ENCODE data around the gene RBFOX2. TPM values are rescaled to one million over a fixed set of nuclear protein-coding genes. Genes with fewer than 3 reads are reported as not detected.

RBFOX2 gene
- total and polyA plus RNA-seq, 2 donors from 2014 or later: 17.2 to 68.6 TPM

DNA sequence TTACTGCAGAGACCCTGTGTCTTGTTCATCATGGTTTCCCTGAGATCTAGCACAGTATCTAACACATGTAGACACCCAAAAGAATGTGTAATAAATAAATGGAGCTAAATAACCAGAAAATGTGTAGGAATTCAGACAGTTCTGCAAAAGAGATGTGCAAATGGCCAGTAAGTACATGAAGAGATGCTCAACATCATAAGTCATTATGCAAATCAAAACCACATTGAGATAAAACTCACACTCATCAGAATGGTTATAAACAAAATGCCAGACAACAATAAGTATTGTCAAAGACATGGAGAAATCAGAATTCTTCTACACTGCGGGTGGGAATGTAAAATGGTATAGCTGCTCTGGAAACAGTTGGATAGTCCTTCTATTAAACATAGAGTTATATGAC is 88.5 kb downstream of the RBFOX2 start:
- H3K27me3 ChIP-seq (ENCODE audit: control insufficient read depth, insufficient read depth, low read length): no peaks in the 10 kb centered on the region
- H3K4me1 ChIP-seq (ENCODE audit: control insufficient read depth in 2 of 3, insufficient read depth in 2 of 3, low read depth in 1 of 3, low read length in 3 of 3): no peaks in the 10 kb centered on the region
- H3K27ac ChIP-seq (ENCODE audit: low read depth in 2 of 2, low read length in 2 of 2): no peak overlapping the region
- H3K9ac ChIP-seq (ENCODE audit: low read length in 3 of 3): no peak overlapping the region
- H3K9me3 ChIP-seq (ENCODE audit: control insufficient read depth in 2 of 3, insufficient read depth in 1 of 3, low read length in 3 of 3): no peaks in the 10 kb centered on the region
- H3K36me3 ChIP-seq (ENCODE audit: control insufficient read depth in 2 of 3, insufficient read depth in 3 of 3, low read length in 3 of 3): peaks cover 0 to 3% (median 0%) of the 10 kb centered on the region in 3 donors
- no peak overlapping the region for H3K4me3 ChIP-seq (ENCODE audit: low read length in 3 of 3)
- DNase-seq: no peak
- TF ChIP-seq, protein P1, sequence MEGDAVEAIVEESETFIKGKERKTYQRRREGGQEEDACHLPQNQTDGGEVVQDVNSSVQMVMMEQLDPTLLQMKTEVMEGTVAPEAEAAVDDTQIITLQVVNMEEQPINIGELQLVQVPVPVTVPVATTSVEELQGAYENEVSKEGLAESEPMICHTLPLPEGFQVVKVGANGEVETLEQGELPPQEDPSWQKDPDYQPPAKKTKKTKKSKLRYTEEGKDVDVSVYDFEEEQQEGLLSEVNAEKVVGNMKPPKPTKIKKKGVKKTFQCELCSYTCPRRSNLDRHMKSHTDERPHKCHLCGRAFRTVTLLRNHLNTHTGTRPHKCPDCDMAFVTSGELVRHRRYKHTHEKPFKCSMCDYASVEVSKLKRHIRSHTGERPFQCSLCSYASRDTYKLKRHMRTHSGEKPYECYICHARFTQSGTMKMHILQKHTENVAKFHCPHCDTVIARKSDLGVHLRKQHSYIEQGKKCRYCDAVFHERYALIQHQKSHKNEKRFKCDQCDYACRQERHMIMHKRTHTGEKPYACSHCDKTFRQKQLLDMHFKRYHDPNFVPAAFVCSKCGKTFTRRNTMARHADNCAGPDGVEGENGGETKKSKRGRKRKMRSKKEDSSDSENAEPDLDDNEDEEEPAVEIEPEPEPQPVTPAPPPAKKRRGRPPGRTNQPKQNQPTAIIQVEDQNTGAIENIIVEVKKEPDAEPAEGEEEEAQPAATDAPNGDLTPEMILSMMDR (IDR thresholded peaks at IDR 0.05; ENCODE audit: borderline replicate concordance, extremely low read depth, insufficient read depth): no peak
- intact Hi-C loops (cut with DNase I): no loop called here
- FAIRE-seq: no peak

DNA sequence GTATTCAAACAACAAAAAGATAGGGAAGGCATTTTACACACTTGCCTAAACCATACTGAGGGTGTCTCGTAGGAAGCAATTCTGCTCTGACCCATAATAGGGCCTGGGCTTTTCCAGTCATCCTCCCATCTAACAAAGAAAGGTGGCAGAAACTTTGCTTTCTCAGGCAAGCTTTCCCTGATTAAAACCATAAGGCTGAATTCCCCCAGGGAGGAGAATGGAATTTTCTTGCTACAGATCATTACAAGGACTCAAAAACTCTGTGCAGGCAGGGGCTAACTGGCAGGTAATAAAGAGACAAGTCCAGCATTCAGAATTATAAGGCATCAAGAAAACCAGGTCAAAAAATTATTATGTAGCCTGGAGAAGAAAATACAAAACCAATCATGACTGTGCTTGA is 90.4 kb downstream of the RBFOX2 start:
- intact Hi-C loops (cut with DNase I): loop anchor here (10.0 kb wide), 1 partner anchor 187 kb away; no protein-coding TSS in a partner anchor
- H3K4me3 ChIP-seq (ENCODE audit: low read length in 3 of 3): no peak overlapping the region
- DNase-seq: no peak
- no peaks in the 10 kb centered on the region for H3K9me3 ChIP-seq (ENCODE audit: control insufficient read depth in 2 of 3, insufficient read depth in 1 of 3, low read length in 3 of 3)
- H3K36me3 ChIP-seq (ENCODE audit: control insufficient read depth in 2 of 3, insufficient read depth in 3 of 3, low read length in 3 of 3): peaks cover 0 to 3% (median 0%) of the 10 kb centered on the region in 3 donors
- no peak overlapping the region for H3K27ac ChIP-seq (ENCODE audit: low read depth in 2 of 2, low read length in 2 of 2)
- H3K27me3 ChIP-seq (ENCODE audit: control insufficient read depth, insufficient read depth, low read length): no peaks in the 10 kb centered on the region
- H3K9ac ChIP-seq (ENCODE audit: low read length in 3 of 3): no peak overlapping the region
- H3K4me1 ChIP-seq (ENCODE audit: control insufficient read depth in 2 of 3, insufficient read depth in 2 of 3, low read depth in 1 of 3, low read length in 3 of 3): no peaks in the 10 kb centered on the region
- TF ChIP-seq, protein P1 (IDR thresholded peaks at IDR 0.05; ENCODE audit: borderline replicate concordance, extremely low read depth, insufficient read depth): no peak
- FAIRE-seq: no peak

DNA sequence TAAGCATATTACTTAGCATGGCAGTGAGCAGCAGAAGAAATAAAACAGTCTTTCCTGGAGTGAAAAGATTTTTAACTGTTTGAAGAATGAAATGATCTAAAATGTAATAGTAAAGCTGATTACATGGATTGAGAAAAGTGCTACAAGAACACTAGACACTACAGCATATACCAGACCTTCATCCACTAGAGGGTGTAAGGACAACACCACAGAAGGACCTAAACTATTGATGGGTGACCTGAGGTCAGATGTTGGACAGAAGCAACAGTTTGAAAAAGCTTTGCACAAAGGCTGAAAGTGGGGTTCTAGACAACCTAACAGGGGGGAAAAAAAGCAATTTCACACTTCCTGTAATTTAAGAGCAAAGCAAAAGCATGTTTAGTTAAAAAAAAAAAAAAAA is 97.7 kb downstream of the RBFOX2 start:
- peak in 3 of 5 donors; percentile 29 to 91 (median 85) for DNase-seq
- peak; percentile 92 for FAIRE-seq
- TF ChIP-seq, protein P1 (IDR thresholded peaks at IDR 0.05; ENCODE audit: borderline replicate concordance, extremely low read depth, insufficient read depth): peak; percentile 74
- Histone ChIP-seq H3K9me3 (ENCODE audit: control insufficient read depth in 2 of 3, insufficient read depth in 1 of 3, low read length in 3 of 3) (no peaks in the 10 kb centered on the region), H3K4me3 (ENCODE audit: low read length in 3 of 3) (no peak overlapping the region), H3K9ac (ENCODE audit: low read length in 3 of 3) (no peak overlapping the region), H3K4me1 (ENCODE audit: control insufficient read depth in 2 of 3, insufficient read depth in 2 of 3, low read depth in 1 of 3, low read length in 3 of 3) (no peaks in the 10 kb centered on the region), H3K27ac (ENCODE audit: low read depth in 2 of 2, low read length in 2 of 2) (no peak overlapping the region), H3K27me3 (ENCODE audit: control insufficient read depth, insufficient read depth, low read length) (no peaks in the 10 kb centered on the region), H3K36me3 (ENCODE audit: control insufficient read depth in 2 of 3, insufficient read depth in 3 of 3, low read length in 3 of 3) (peaks cover 0 to 3% (median 0%) of the 10 kb centered on the region in 3 donors)
- intact Hi-C loops (cut with DNase I): loop anchor here (10.0 kb wide), 1 partner anchor 194 kb away; no protein-coding TSS in a partner anchor

DNA sequence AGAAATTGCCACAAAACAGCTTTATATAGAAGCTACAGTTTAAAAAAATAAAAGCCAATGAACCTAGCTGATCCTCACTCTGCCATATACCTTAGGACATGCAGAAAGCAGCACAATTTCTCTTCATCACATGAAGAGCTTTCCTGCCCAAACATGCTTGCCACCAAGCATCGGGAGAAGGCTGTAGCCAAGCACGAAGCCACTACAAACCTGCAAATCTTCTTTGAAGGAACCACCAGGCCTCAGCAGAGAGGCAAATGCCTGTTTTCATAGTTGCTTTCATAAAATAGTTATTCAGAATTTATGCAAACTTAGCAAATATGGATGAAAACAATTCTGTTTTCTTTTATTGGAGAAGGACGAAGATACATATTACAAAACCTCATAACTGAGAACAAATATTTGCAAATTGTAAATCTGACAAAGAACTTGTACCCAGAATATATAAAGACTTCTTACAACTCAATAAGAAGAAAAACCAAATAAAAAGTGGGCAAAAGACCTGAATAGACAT is 100.3 kb downstream of the RBFOX2 start:
- Histone ChIP-seq H3K9me3 (ENCODE audit: control insufficient read depth in 2 of 3, insufficient read depth in 1 of 3, low read length in 3 of 3) (no peaks in the 10 kb centered on the region), H3K4me3 (ENCODE audit: low read length in 3 of 3) (no peak overlapping the region), H3K36me3 (ENCODE audit: control insufficient read depth in 2 of 3, insufficient read depth in 3 of 3, low read length in 3 of 3) (no peaks in the 10 kb centered on the region), H3K4me1 (ENCODE audit: control insufficient read depth in 2 of 3, insufficient read depth in 2 of 3, low read depth in 1 of 3, low read length in 3 of 3) (no peaks in the 10 kb centered on the region), H3K27ac (ENCODE audit: low read depth in 2 of 2, low read length in 2 of 2) (no peak overlapping the region), H3K9ac (ENCODE audit: low read length in 3 of 3) (no peak overlapping the region), H3K27me3 (ENCODE audit: control insufficient read depth, insufficient read depth, low read length) (no peaks in the 10 kb centered on the region)
- FAIRE-seq (no peak), DNase-seq (no peak)
- intact Hi-C loops (cut with DNase I): loop anchor here (10.0 kb wide), 1 partner anchor 304 kb away; no protein-coding TSS in a partner anchor
- TF ChIP-seq, protein P1 (IDR thresholded peaks at IDR 0.05; ENCODE audit: borderline replicate concordance, extremely low read depth, insufficient read depth): no peak
